HCT116 (cell line): ENCODE measurements around the gene GFER. TPM values are rescaled to one million over a fixed set of nuclear protein-coding genes. Genes with fewer than 3 reads are reported as not detected.

Experiments
- ATAC-seq: fragments of 200-7000 bp; cut with Tn5 transposase; 2 replicates; pipeline ENCODE4 v1.9.1; 2020; ENCODE audit warnings: mild to moderate bottlenecking, moderate library complexity
- BruUV-seq: library from RNA; stranded (reverse); fragments of 400-500 nt; replicated peaks from 2 replicates; lab custom pipeline; 2021; lab: Mats Ljungman, UMichigan
- CTCF ChIA-PET: fragments of 300-600 bp; sonication (Branson Sonifier 250); formaldehyde crosslinking; loops from one replicate; lab custom pipeline; 2021; ENCODE audit warnings: antibody characterized with exemption; lab: Charles Lee
- POLR2A ChIA-PET: fragments of 300-600, 350-600 bp; sonication (Branson Sonifier 250); formaldehyde crosslinking; loops from one replicate; lab custom pipeline; 2021; ENCODE audit warnings: antibody characterized with exemption; lab: Charles Lee
- RAD21 ChIA-PET, 2 experiments: fragments of 300-600 bp; sonication (Branson Sonifier 250); formaldehyde crosslinking; loops; one replicate each; lab custom pipeline; 2023; ENCODE audit warnings: low total read pairs in 2 of 2; ENCODE audit not compliant: uncharacterized antibody in 2 of 2, unreplicated experiment in 2 of 2, low non-redundant PET in 1 of 2; lab: Charles Lee
- DNase-seq: peaks from one replicate; pipeline ENCODE4 v3.0.0-alpha.2; 2010; ENCODE audit warnings: low read depth, low spot score
- H2AFZ ChIP-seq: fragments of 200-600 bp; shearing (Covaris generic), sonication (generic); 2 replicates; pipeline ENCODE4 v1.6.1; 2017; ENCODE audit warnings: low read depth, mixed run types, mixed read lengths, antibody characterized with exemption, low read length; ENCODE audit not compliant: poor library complexity, severe bottlenecking
- H3K27ac ChIP-seq: 2 replicates; pipeline ENCODE4 v1.5.1; 2012; ENCODE audit warnings: low read depth, low read length
- H3K27me3 ChIP-seq: fragments of 200-600 bp; sonication (generic); 2 replicates; pipeline ENCODE4 v1.6.1; 2016; ENCODE audit warnings: mixed run types, low read length, mixed read lengths; ENCODE audit not compliant: insufficient read depth
- H3K36me3 ChIP-seq, 2 experiments: fragments of 200-500 bp in 1 of 2; fragments of 200-600 bp in 1 of 2; sonication (Bioruptor generic) in 1 of 2; sonication (generic) in 1 of 2; 2 replicates each; pipeline versions ENCODE4 v1.5.1 to v1.6.1; 2014 to 2016; ENCODE audit warnings: low read length in 2 of 2, inconsistent platforms in 1 of 2, mixed read lengths in 1 of 2, mixed run types in 1 of 2; ENCODE audit not compliant: insufficient read depth in 2 of 2, control insufficient read depth in 1 of 2
- H3K4me1 ChIP-seq, 2 experiments: fragments of 200-600 bp in 1 of 2; sonication (generic) in 1 of 2; 2 replicates each; pipeline versions ENCODE4 v1.5.1 to v1.6.1; 2012 to 2017; ENCODE audit warnings: low read length in 2 of 2, inconsistent platforms in 1 of 2, mild to moderate bottlenecking in 1 of 2, mixed read lengths in 1 of 2, mixed run types in 1 of 2, moderate library complexity in 1 of 2; ENCODE audit not compliant: insufficient read depth in 2 of 2, control insufficient read depth in 1 of 2
- H3K4me2 ChIP-seq: fragments of 200-600 bp; sonication (generic); 2 replicates; pipeline ENCODE4 v1.6.1; 2017; ENCODE audit warnings: mixed run types, low read length, mixed read lengths
- H3K4me3 ChIP-seq, 2 experiments: fragments of 200-600 bp in 1 of 2; sonication (generic) in 1 of 2; replicated peaks in 1 of 2; 2 replicates each; pipeline ENCODE4 v1.5.1; 2011 to 2016; ENCODE audit warnings: low read length in 2 of 2, control low read depth in 1 of 2, low read depth in 1 of 2, mild to moderate bottlenecking in 1 of 2, mixed read lengths in 1 of 2, mixed run types in 1 of 2
- H3K79me2 ChIP-seq: fragments of 200-600 bp; sonication (generic); 2 replicates; pipeline ENCODE4 v1.6.1; 2017; ENCODE audit warnings: mild to moderate bottlenecking, mixed run types, low read length, moderate library complexity, mixed read lengths; ENCODE audit not compliant: insufficient read depth
- H3K9ac ChIP-seq: fragments of 200-600 bp; sonication (generic); 2 replicates; pipeline ENCODE4 v1.6.1; 2016; ENCODE audit warnings: low read length, mixed read lengths
- H3K9me2 ChIP-seq: fragments of 200-600 bp; sonication (generic), shearing (Covaris generic); 2 replicates; pipeline ENCODE4 v1.6.1; 2017; ENCODE audit warnings: mixed run types, mild to moderate bottlenecking, moderate library complexity; ENCODE audit not compliant: insufficient read depth
- H3K9me3 ChIP-seq, 2 experiments: fragments of 200-500 bp in 1 of 2; fragments of 200-600 bp in 1 of 2; sonication (Bioruptor generic) in 1 of 2; sonication (generic) in 1 of 2; 2 replicates each; pipeline ENCODE4 v1.6.1; 2014 to 2017; ENCODE audit warnings: low read length in 2 of 2, mixed read lengths in 2 of 2, inconsistent platforms in 1 of 2, low read depth in 1 of 2, mild to moderate bottlenecking in 1 of 2, mixed run types in 1 of 2, moderate library complexity in 1 of 2; ENCODE audit not compliant: control insufficient read depth in 1 of 2, insufficient read depth in 1 of 2
- H4K20me1 ChIP-seq: fragments of 200-600 bp; sonication (generic), shearing (Covaris generic); 2 replicates; pipeline ENCODE4 v1.6.1; 2017; ENCODE audit warnings: mixed run types, mild to moderate bottlenecking, moderate library complexity; ENCODE audit not compliant: insufficient read depth
- CEBPB ChIP-seq: IDR thresholded peaks from 2 replicates; pipeline ENCODE4 v1.6.1; 2012; ENCODE audit warnings: low read depth
- EZH2phosphoT487 ChIP-seq: fragments of 200-600 bp; IDR thresholded peaks from 2 replicates; pipeline ENCODE4 v1.6.1; 2018; ENCODE audit warnings: antibody characterized with exemption, borderline replicate concordance
- FOSL1 ChIP-seq: IDR thresholded peaks from 2 replicates; pipeline ENCODE4 v1.6.1; 2012; ENCODE audit warnings: low read depth
- POLR2A ChIP-seq: IDR thresholded peaks from 2 replicates; pipeline ENCODE4 v1.7.0; 2011; ENCODE audit warnings: borderline replicate concordance; ENCODE audit not compliant: insufficient read depth, insufficient read length; ENCODE audit errors: extremely low read depth
- POLR2AphosphoS5 ChIP-seq: IDR thresholded peaks from 2 replicates; pipeline ENCODE4 v1.6.1; 2011; ENCODE audit warnings: mild to moderate bottlenecking, low read depth, low read length, moderate library complexity
- RAD21 ChIP-seq: IDR thresholded peaks from 2 replicates; pipeline ENCODE4 v1.6.1; 2012; ENCODE audit warnings: low read depth, mild to moderate bottlenecking
- SIN3A ChIP-seq: IDR thresholded peaks from 2 replicates; pipeline ENCODE4 v1.6.1; 2012; ENCODE audit warnings: low read depth
- YY1 ChIP-seq: IDR thresholded peaks from 2 replicates; pipeline ENCODE4 v1.6.1; 2011; ENCODE audit warnings: low read length, low read depth, moderate library complexity, mild to moderate bottlenecking; ENCODE audit not compliant: insufficient replicate concordance; ENCODE audit errors: extremely low read depth
- ZNF274 ChIP-seq: fragments of 200-500 bp; sonication (Bioruptor generic); IDR thresholded peaks from 2 replicates; pipeline ENCODE4 v1.6.1; 2014; ENCODE audit warnings: mild to moderate bottlenecking, low read depth, low read length, inconsistent platforms
- intact Hi-C: fragments of 100-400 bp; cut with micrococcal nuclease; formaldehyde crosslinking; loops from 2 replicates; pipeline ENCODE4 v1.10.0; 2022
- total RNA-seq: library from RNA; stranded (reverse); gene quantifications from one replicate; pipeline ENCODE4 v1.2.1, GENCODE V29; 2021; ENCODE audit not compliant: unreplicated experiment
- TF ChIP-seq, protein P1 (sequence below): IDR thresholded peaks from 2 replicates; pipeline ENCODE4 v1.6.1; 2011; ENCODE audit warnings: mild to moderate bottlenecking, low read length, moderate library complexity; ENCODE audit not compliant: insufficient replicate concordance; ENCODE audit errors: extremely low read depth
- TF ChIP-seq, protein P2 (sequence below), 3 experiments: fragments of 200-600 bp in 1 of 3; sonication (generic) in 1 of 3; IDR thresholded peaks in 2 of 3; conservative IDR thresholded peaks in 1 of 3; 2 replicates each; pipeline ENCODE4 v1.5.1; 2012 to 2017; ENCODE audit warnings: low read depth in 2 of 3, low read length in 2 of 3, antibody characterized with exemption in 1 of 3, borderline replicate concordance in 1 of 3, control low read depth in 1 of 3, mild to moderate bottlenecking in 1 of 3, mixed read lengths in 1 of 3, mixed run types in 1 of 3, moderate library complexity in 1 of 3; ENCODE audit not compliant: insufficient read depth in 1 of 3

The GFER gene
- total RNA-seq, 1 experiment from 2014 or later, result 47.3 TPM

DNA sequence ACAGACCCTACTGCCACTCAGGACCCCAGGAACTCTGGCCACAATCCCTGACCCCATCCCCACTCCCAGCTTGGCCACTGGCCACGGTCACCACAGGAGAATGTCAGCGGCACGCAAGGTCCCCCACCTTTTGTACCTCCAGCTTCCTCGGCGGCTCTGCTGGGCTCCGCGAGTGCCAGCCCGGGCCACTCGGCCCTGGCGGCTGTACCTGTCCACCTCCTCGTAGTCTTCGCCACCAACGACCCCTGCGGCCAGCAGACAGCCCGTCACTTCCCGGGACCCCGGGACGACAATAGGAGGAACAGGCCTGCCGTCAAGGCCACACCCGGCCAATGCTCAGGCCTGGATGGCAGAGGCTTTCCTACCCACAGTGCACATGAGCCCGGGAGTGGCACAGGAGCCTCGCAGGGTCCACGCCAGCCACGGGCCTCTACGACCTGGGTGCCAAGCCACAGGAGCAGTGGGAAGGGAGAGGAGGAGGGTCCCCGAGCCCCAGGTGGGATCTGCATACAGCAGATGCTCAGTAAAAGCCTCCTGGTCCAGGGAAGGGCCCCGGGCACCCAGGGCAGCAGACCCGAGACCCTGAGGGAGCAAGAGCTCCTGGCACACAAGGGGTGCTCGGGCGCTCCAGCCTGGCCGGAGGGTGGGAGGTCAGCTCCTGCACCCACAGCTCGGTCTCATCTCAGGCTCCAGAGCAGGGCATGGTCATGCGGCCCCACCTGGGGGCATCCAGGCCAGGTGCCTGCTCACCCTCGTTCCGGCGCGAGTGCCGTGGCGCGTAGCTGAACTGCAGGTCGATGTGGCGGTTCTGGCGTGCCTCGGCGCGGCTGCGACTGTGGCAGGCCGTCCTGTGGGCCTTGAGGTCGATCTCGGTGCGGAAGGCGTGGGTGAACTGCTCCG is 17.7 kb downstream of the GFER start:
- no TSS peak for BruUV-seq
- no peak for ATAC-seq

More for the DNA sequence above, 17.7 kb downstream of the GFER start:
- no peaks in the 10 kb centered on the region; the same call in 1 of the 2 replicates for H4K20me1 ChIP-seq
- H2AFZ ChIP-seq, result no peak overlapping the region
- peaks cover 8 to 32% of the 10 kb centered on the region in 2 experiments for H3K4me1 ChIP-seq
- DNase-seq, result no peak
- peaks cover 54% of the 10 kb centered on the region for H3K79me2 ChIP-seq
- H3K27me3 ChIP-seq, result no peaks in the 10 kb centered on the region
- H3K4me2 ChIP-seq, result no peak overlapping the region
- H3K9me2 ChIP-seq, result no peaks in the 10 kb centered on the region
- TF ChIP-seq, protein P1, sequence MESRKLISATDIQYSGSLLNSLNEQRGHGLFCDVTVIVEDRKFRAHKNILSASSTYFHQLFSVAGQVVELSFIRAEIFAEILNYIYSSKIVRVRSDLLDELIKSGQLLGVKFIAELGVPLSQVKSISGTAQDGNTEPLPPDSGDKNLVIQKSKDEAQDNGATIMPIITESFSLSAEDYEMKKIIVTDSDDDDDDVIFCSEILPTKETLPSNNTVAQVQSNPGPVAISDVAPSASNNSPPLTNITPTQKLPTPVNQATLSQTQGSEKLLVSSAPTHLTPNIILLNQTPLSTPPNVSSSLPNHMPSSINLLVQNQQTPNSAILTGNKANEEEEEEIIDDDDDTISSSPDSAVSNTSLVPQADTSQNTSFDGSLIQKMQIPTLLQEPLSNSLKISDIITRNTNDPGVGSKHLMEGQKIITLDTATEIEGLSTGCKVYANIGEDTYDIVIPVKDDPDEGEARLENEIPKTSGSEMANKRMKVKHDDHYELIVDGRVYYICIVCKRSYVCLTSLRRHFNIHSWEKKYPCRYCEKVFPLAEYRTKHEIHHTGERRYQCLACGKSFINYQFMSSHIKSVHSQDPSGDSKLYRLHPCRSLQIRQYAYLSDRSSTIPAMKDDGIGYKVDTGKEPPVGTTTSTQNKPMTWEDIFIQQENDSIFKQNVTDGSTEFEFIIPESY, result no peak
- TF ChIP-seq POLR2A, result no peak
- no peak for TF ChIP-seq ZNF274
- TF ChIP-seq RAD21, result no peak
- TF ChIP-seq YY1, result no peak
- no peak for TF ChIP-seq CEBPB
- TF ChIP-seq, protein P2, sequence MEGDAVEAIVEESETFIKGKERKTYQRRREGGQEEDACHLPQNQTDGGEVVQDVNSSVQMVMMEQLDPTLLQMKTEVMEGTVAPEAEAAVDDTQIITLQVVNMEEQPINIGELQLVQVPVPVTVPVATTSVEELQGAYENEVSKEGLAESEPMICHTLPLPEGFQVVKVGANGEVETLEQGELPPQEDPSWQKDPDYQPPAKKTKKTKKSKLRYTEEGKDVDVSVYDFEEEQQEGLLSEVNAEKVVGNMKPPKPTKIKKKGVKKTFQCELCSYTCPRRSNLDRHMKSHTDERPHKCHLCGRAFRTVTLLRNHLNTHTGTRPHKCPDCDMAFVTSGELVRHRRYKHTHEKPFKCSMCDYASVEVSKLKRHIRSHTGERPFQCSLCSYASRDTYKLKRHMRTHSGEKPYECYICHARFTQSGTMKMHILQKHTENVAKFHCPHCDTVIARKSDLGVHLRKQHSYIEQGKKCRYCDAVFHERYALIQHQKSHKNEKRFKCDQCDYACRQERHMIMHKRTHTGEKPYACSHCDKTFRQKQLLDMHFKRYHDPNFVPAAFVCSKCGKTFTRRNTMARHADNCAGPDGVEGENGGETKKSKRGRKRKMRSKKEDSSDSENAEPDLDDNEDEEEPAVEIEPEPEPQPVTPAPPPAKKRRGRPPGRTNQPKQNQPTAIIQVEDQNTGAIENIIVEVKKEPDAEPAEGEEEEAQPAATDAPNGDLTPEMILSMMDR (IDR thresholded peaks at IDR 0.05 in 2 of 3, conservative IDR thresholded peaks at IDR 0.05 in 1 of 3; ENCODE audit: borderline replicate concordance in 1 of 3, insufficient read depth in 1 of 3, low read depth in 2 of 3, low read length in 2 of 3), result no peak
- TF ChIP-seq FOSL1, result no peak
- TF ChIP-seq SIN3A, result no peak
- no peak for TF ChIP-seq EZH2phosphoT487
- no peak for TF ChIP-seq POLR2AphosphoS5
- intact Hi-C loops, result loop anchor here (5.0 kb wide), 1 partner anchor 141 kb away; no protein-coding TSS in a partner anchor
- no peaks in the 10 kb centered on the region for H3K9me3 ChIP-seq
- ChIA-PET RAD21 (no interaction called here), CTCF (no interaction called here), POLR2A (interaction anchor here (0.6 kb wide), 1 partner anchor 1409 kb away, joined by 3 read pairs; no protein-coding TSS in a partner anchor)
- no peak overlapping the region for H3K4me3 ChIP-seq
- peaks cover 25 to 58% of the 10 kb centered on the region in 2 experiments; a peak in 3 of 4 replicates for H3K36me3 ChIP-seq
- no peak overlapping the region for H3K27ac ChIP-seq
- no peak overlapping the region for H3K9ac ChIP-seq
